Ammon's horn (tissue), 1 donor: ENCODE data around the gene SLC25A27.

Source experiments
- DNase-seq: peaks from one replicate; pipeline ENCODE4 v3.0.0-alpha.2; 2016; ENCODE audit warnings: low spot score

The SLC25A27 gene

DNA sequence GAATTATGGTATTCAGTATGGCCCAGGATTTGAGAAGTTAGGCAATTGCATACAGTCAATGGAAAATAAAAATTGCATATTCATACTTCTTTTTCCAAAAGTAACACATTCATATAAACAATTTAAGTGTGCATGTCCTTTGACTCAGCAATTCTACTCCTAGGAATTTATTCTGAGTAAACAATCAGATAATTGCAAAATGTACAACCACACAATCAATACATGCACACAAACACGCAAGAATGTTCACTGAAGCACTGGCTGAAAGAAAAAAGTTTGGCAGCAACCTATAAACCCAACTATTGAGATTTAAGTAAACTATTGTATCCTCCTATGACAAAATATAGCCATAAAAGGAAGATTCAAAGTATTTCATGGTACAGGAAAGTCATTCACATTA, 1.8 kb upstream of the SLC25A27 start:
- DNase-seq = no peak

GRCh38 chr6:46651816-46652215, 959 bp upstream of the SLC25A27 start:
- DNase-seq = no peak

GRCh38 chr6:46652232-46652602, 558 bp upstream of the SLC25A27 start:
- DNase-seq = no peak

DNA sequence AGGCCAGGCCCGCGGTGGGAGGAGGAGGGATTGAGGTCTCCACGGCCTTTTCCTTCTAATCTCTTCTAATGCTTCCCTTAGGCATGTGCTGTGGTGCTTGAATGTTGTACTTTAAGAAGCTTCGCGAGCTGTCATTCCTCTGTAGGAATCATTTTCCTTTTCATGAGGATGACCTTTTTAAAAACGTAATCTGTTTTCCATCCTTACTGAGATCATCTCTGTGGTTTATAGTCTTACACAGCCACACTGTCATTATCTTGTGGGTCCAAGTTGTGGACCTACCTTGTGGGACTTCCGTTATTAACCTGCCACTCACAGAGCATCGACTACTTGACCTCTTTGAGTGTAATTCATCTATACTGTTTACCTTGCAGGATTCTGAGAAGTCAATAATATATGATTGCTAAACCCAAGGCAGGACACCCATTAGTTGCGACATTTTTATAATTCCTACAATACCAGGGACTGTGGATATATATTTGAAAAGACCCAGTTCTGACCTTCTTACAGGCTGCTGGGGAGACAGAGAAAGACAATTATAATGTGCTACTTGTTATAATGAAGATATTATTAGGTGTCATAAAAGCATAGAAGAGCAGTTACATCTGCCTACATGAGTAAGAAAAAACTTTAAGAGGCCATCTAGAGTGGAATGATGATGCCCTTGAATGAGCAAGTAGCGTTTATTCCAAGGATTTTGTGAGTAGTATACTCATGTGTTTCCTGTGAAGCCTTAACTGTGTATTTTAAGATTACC, 842 bp downstream of the SLC25A27 start:
- no peak for DNase-seq

DNA sequence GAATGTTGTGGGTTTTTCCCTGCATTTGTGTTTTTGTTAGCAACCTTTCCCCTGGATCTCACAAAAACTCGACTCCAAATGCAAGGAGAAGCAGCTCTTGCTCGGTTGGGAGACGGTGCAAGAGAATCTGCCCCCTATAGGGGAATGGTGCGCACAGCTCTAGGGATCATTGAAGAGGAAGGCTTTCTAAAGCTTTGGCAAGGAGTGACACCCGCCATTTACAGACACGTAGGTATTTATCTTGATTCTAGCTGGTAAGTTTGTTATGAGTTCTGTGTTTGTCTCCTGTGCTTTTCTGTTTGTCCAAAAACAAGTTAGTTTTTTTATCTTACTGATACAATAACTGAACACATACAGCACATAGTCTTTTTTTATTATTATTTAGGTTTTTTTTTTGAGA, 3.0 kb downstream of the SLC25A27 start:
- no peak for DNase-seq

- no peak for DNase-seq
These were observed 4.9 kb downstream of the SLC25A27 start for GRCh38 chr6:46657642-46658041.

DNA sequence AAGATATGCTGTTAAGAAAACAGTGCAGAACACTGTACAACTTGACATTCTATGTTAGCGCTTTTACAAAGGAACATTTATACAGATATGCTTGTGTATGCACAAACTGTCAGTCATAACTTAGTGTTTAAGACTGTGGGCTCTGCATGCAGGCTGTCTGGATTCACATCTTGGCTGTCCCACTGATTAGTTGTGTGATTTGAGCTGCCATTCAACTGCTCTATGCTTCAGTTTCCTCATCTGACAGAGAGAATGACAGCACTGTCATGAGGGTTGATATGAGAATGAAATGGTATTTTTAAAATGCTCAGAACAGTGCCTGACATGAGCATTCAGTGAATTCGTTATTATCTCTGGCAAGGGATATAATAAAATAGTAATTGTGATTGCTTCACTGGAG, 8.7 kb downstream of the SLC25A27 start:
- no peak for DNase-seq

DNA sequence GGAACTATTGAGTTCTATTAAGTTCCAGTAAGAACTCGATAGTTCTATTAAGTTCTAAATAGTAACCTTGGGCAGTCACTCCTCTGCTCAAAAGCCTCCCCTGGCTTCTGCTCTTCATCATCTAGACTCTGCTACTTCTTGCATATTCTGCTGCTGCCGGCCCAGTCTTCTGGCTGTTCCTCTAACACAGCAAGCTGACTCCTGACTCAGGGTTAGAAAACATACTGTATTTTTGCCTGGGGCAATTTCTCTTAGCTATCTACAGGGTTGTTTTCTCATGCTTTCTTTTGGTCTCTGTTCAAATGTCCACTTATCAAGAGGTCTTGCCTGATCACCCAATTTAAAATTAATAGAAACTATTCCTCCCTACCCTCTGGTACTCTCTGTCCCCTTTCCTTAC, 14.6 kb downstream of the SLC25A27 start:
- no peak for DNase-seq

GRCh38 chr6:46674410-46674809, 21.6 kb downstream of the SLC25A27 start:
- peak; percentile 31 for DNase-seq

DNA sequence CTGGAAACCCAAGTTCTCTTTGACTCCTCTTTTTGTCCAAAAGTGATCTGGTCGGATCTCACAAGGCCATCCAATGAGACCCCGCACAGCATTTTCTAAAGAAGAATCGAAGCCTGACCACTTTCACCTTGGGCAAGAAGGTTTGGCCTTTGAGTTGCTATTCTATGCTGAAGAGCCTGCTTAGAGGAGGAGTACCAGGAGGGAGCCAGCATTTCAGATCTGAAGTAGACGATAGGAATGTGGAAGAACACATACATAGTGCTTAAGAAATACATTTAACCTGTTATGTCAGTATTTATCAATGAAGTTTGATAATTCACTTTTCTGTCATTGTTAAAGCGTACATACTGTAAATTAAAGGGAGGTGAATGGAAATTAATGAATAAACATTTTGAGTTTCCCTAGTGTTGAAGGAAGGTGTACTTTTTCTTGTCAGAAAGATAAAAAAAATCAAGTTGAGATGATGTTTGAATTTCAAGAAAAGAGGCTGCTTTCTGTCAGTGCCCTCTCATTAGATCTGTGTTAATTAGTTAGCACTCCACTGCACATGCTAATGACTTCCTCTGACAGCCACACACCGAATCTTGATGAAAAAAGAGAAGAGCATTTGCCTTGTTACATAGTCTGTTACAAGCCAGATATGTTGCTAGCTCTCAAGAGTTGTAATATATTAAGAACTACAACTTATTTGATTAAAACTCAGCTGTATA, 24.0 kb downstream of the SLC25A27 start:
- no peak for DNase-seq

DNA sequence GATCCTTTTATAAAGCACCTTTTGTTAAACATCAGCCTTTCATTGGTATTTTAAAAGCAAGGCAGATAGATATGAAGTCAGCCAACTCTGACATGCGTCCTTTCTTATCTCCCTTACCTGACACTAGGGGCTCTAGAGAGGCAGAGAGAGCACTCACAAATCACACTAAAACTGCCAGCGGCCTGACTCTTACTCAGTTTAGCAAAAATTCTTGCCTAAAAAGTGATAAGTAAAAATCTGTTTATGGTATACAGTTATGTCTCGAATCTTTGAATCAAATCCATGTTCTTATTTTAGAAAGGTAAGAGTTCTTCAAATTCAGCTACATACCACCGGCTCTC, 24.5 kb downstream of the SLC25A27 start:
- DNase-seq = no peak

GRCh38 chr6:46684771-46685170, 32.0 kb downstream of the SLC25A27 start:
- no peak for DNase-seq

DNA sequence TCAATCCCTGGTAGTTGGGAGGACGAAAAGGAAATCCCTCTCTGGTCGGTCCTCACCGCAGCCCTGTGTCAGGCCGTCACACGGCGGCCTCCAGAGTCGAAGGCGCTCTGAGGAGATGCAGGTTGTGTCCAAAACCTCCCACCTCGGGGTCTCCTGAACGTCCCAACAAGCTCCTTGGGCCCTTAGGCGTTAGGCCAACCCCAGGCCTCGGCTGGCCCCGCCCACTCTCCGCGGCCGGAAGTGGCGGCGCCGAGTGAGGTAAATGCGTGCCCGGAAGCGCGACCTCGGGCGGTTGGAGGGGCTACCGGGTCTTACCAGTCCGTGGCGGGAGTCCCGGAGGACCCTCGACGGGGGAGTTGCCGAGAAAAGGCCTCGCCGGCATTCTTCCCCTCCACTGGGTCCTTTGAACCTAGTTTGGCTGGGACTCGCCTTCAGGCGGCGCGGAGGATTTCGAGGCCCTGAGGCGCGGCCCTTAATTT, 34.9 kb downstream of the SLC25A27 start, which contains the start of gene TDRD6:
Gene TDRD6, plus strand, starts transcription at position 267 of the 479 bp plus-strand sequence. CDS start 244 bp downstream, outside the sequence.
- no peak for DNase-seq

DNA sequence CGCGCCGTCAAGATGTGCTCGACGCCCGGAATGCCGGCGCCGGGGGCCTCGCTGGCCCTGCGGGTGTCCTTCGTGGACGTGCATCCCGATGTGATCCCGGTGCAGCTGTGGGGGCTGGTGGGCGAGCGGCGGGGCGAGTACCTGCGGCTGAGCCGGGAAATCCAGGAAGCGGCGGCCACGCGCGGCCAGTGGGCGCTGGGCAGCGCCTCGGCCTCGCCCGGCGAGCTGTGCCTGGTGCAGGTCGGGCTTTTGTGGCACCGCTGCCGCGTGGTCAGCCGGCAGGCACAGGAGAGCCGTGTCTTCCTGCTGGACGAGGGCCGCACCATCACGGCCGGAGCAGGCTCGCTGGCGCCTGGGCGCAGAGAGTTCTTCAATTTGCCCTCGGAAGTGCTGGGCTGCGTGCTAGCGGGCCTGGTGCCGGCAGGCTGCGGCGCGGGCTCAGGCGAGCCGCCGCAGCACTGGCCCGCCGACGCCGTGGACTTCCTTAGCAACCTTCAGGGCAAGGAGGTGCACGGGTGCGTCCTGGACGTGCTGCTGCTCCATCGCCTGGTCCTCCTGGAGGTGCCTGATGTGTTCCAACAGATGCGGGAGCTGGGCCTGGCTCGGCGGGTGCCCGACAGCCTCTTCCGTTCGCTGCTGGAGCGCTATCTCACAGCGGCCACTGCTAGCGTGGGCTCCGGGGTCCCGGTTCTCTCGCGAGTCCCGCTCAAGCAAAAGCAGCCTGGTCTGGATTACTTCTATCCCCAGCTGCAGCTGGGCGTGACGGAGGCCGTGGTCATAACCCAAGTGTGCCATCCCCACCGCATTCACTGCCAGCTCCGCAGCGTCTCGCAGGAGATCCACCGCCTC, 35.6 kb downstream of the SLC25A27 start:
- DNase-seq = no peak

- DNase-seq = no peak
These were observed 36.2 kb downstream of the SLC25A27 start for GRCh38 chr6:46688966-46689335.

DNA sequence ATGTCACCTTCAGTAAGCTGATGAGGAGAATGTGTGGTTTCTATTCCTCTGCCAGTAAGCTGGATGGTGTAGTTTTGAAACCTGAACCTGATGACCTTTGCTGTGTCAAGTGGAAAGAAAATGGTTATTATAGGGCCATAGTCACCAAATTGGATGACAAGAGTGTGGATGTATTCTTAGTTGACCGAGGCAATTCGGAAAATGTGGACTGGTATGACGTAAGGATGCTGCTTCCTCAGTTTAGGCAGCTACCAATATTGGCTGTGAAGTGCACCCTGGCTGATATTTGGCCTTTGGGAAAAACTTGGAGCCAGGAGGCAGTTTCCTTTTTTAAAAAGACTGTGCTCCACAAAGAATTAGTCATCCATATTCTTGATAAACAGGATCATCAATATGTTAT, 36.9 kb downstream of the SLC25A27 start:
- DNase-seq = no peak

DNA sequence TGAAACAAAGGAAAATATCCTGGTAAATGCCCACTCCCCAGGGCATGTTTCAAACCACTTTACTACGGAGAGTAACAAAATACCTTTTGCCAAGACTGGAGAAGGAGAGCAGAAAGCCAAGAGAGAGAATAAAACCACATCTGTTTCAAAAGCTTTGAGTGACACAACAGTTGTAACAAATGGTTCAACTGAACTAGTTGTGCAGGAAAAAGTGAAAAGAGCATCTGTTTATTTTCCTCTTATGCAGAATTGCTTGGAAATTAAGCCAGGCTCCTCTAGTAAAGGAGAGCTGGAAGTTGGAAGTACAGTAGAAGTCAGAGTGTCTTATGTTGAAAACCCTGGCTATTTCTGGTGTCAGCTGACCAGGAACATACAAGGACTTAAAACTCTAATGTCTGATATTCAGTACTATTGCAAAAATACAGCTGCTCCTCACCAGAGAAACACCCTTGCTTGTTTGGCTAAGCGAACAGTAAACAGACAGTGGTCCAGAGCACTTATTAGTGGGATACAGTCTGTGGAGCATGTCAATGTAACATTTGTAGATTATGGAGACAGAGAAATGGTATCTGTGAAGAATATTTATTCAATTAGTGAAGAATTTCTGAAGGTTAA, 37.5 kb downstream of the SLC25A27 start:
- no peak for DNase-seq

DNA sequence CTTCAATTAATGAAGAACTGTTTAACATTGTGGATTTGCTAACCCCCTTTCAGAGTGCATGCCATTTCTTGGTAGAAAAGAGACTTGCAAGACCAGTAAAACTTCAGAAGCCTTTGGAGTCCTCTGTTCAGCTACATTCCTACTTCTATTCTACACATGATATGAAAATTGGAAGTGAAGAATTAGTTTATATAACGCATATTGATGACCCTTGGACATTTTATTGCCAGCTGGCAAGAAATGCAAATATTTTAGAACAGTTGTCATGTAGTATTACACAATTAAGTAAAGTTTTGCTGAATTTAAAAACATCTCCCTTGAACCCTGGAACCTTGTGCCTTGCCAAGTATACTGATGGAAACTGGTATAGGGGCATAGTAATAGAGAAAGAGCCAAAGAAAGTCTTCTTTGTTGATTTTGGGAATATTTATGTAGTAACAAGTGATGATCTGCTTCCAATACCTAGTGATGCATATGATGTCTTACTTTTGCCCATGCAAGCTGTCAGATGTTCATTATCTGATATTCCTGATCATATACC, 38.2 kb downstream of the SLC25A27 start:
- DNase-seq = no peak

DNA sequence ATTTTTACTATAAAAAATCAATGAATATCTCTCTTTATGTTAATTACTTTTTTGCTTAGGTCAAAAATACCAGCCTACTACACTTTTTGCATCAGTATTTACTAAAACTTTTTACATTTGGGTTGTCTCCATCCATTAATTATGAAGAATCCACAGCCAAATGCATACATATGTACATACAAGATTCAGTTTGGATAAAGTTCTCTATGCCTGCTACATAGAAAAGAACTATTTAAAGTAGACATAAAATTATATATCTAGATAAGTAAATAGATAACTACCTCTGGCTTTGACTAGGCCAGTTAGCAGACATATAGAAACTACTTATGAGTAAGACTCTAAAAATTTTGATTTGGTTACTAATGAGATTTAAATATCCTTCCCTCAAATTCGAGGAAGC, 47.2 kb downstream of the SLC25A27 start:
- no peak for DNase-seq

DNA sequence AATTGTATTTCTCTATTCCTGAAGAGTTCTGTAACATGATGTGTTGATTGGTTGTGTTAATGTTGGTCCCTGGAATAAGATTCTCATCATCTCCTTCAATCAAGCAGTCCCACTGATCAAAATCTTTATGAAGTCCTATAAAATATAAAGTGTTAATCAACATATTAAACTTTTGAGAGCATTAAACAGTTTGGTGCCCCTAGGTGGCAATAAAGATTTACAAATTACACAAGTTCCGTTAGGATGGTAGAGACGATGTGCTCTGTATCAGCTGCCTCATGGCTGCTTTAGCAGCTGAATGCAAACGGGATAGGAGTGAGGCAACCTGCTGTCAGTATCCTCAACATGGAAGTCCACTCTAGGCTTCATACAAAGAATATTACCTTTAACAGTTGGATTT, 51.8 kb downstream of the SLC25A27 start:
- peak; percentile 58 for DNase-seq

- no peak for DNase-seq
These were observed 53.7 kb downstream of the SLC25A27 start for GRCh38 chr6:46706464-46706863.

GRCh38 chr6:46711491-46711890, 58.7 kb downstream of the SLC25A27 start:
- no peak for DNase-seq
